Suprapubic skin (tissue), 4 donors: ENCODE results near the gene UFSP1. TPM values are rescaled to one million over a fixed set of nuclear protein-coding genes. Genes with fewer than 3 reads are reported as not detected.
"Not testable (repeated sequence)": the region's sequence is repeated elsewhere in the genome, so short reads cannot be mapped to it uniquely, and the experiment has no call there.

Experiments
- DNase-seq, 2 donors: peaks; one replicate each; pipeline ENCODE4 v3.0.0-alpha.2; 2019; ENCODE audit warnings: low spot score in 2 of 2
- H3K27ac ChIP-seq: fragments of 200-600 bp; sonication (generic); one replicate; pipeline ENCODE4 v1.5.1; 2019
- H3K27me3 ChIP-seq: fragments of 200-600 bp; sonication (generic); one replicate; pipeline ENCODE4 v1.5.1; 2019
- H3K36me3 ChIP-seq: fragments of 200-600 bp; sonication (generic); one replicate; pipeline ENCODE4 v1.5.1; 2019
- H3K4me1 ChIP-seq: fragments of 200-600 bp; sonication (generic); one replicate; pipeline ENCODE4 v1.5.1; 2019
- H3K4me3 ChIP-seq: fragments of 200-600 bp; sonication (generic); one replicate; pipeline ENCODE4 v1.5.1; 2019; ENCODE audit warnings: mild to moderate bottlenecking
- H3K9me3 ChIP-seq: fragments of 200-600 bp; sonication (generic); one replicate; pipeline ENCODE4 v1.5.1; 2019
- EP300 ChIP-seq: sonication (generic); formaldehyde crosslinking; IDR thresholded peaks from one replicate; pipeline ENCODE4 v1.6.1; 2017; ENCODE audit warnings: antibody characterized with exemption
- POLR2A ChIP-seq, 2 donors: fragments of 450-650 bp; IDR thresholded peaks; one replicate each; pipeline ENCODE4 v1.6.1; 2017; ENCODE audit warnings: antibody characterized with exemption in 2 of 2, mild to moderate bottlenecking in 2 of 2, moderate library complexity in 2 of 2
- POLR2AphosphoS5 ChIP-seq, 3 donors: sonication (generic); formaldehyde crosslinking; IDR thresholded peaks; one replicate each; pipeline ENCODE4 v1.6.1; 2017; ENCODE audit warnings: antibody characterized with exemption in 3 of 3
- WGBS: methylation state at CpG from one replicate; pipeline ENCODE4 v1.1.5; 2018; 5-methylcytosine and 5-hydroxymethylcytosine counted together
- total RNA-seq, 4 donors: library from RNA; depleted of rRNA; stranded (reverse); fragments of >200 nt; gene quantifications; one replicate each; pipeline ENCODE4 v1.1.0, GENCODE V29; 2016
- TF ChIP-seq, protein P1 (sequence below), 2 donors: fragments of 200-600 bp in 1 of 2; fragments of 450-650 bp in 1 of 2; sonication (generic) in 1 of 2; IDR thresholded peaks; one replicate each; pipeline ENCODE4 v1.5.1; 2016 to 2019; ENCODE audit warnings: antibody characterized with exemption in 2 of 2, mild to moderate bottlenecking in 1 of 2, moderate library complexity in 1 of 2

Gene UFSP1
- total RNA-seq, 4 donors from 2014 or later: 1.1 to 2.3 (median 1.7) TPM

DNA sequence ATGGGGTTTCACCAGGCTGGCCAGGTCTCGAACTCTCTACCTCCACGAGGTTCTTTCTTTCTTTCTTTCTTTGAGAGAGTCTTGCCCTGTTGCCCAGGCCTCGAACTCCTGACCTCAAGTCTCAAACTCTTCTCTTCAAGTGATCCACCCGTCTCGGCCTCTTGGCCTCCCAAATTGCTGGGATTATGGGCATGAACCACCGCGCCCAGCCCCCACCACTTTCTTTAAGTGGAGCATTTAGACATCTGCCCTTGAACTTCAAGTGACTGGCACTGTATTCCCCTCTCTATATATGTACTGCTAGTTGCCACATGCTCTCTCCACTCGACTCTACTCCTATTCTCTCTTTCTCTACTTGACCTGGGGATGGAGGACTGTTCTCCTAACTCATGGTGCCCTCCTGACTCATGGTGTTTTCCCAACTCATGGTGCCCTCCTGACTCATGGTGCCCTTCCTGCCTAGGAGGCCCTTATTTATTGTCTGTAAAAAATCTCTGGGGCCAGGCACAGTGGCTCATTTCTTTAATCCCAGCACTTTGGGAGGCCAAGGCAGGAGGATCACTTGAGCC, 25.4 kb upstream of the UFSP1 start:
- 81% methylated on average over 8 of the region's 8 CpGs for WGBS
- no peak for TF ChIP-seq EP300
- TF ChIP-seq POLR2AphosphoS5 (IDR thresholded peaks at IDR 0.05): no peak
- TF ChIP-seq, protein P1, sequence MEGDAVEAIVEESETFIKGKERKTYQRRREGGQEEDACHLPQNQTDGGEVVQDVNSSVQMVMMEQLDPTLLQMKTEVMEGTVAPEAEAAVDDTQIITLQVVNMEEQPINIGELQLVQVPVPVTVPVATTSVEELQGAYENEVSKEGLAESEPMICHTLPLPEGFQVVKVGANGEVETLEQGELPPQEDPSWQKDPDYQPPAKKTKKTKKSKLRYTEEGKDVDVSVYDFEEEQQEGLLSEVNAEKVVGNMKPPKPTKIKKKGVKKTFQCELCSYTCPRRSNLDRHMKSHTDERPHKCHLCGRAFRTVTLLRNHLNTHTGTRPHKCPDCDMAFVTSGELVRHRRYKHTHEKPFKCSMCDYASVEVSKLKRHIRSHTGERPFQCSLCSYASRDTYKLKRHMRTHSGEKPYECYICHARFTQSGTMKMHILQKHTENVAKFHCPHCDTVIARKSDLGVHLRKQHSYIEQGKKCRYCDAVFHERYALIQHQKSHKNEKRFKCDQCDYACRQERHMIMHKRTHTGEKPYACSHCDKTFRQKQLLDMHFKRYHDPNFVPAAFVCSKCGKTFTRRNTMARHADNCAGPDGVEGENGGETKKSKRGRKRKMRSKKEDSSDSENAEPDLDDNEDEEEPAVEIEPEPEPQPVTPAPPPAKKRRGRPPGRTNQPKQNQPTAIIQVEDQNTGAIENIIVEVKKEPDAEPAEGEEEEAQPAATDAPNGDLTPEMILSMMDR (IDR thresholded peaks at IDR 0.05): no peak
- TF ChIP-seq POLR2A (IDR thresholded peaks at IDR 0.05): no peak
- H3K27me3 ChIP-seq: no peaks in the 10 kb centered on the region
- H3K4me3 ChIP-seq: no peak overlapping the region
- DNase-seq: no peak
- H3K36me3 ChIP-seq: no peaks in the 10 kb centered on the region
- H3K9me3 ChIP-seq: no peaks in the 10 kb centered on the region
- H3K4me1 ChIP-seq: no peaks in the 10 kb centered on the region
- H3K27ac ChIP-seq: no peak overlapping the region

DNA sequence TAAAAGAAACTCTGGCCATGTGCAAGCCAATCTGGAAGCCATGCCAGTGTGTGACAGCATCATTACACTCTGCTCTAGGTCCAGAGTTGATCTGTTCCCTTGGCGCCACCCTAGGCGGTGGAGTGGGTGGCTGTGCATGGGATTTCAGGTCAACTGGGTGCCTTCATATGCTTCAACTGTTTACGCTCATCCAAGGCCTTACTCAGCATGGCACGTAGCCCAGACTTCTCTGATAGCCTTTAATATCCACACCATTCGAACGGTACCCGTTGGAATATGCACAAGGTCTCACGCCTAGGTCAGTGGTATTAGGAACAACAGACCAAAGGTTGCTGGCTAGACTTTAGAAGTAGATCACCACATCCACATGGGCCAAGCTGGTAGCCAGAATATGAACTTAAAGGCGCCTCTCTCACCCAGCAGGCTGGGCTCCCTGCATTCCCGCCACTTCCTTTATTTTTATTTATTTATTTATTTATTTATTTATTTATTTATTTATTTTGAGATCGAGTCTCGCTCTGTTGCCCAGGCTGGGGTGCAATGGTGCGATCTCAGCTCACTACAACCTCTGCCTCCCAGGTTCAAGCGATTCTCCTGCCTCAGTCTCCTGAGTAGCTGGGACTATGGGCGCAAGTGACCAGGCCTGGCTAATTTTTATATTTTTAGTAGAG, 24.8 kb upstream of the UFSP1 start:
- WGBS: 87% methylated on average over 15 of the region's 15 CpGs
- TF ChIP-seq, protein P1 (IDR thresholded peaks at IDR 0.05): no peak
- TF ChIP-seq POLR2A (IDR thresholded peaks at IDR 0.05) (no peak), POLR2AphosphoS5 (IDR thresholded peaks at IDR 0.05) (no peak), EP300 (no peak)

DNA sequence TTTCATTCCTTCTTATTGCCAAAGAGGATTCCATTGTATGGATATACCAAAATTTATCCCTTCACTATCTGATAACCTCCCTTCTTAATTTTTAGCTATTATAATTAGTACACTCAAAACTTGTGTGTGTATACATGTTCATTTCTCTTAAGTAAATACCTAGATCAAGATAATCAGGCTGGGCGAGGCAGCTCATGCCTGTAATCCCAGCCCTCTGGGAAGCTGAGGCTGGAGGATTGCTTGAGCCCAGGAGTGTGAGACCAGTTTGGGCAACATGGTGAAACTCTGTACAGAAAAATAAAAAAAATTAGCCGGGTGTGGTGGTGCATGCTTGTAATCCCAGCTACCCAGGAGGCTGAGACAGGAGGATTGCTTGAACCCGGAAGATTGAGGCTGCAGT, 22.0 kb upstream of the UFSP1 start:
- Histone ChIP-seq H3K4me3 (no peak overlapping the region), H3K27me3 (no peaks in the 10 kb centered on the region), H3K36me3 (no peaks in the 10 kb centered on the region), H3K9me3 (no peaks in the 10 kb centered on the region), H3K27ac (no peak overlapping the region), H3K4me1 (no peaks in the 10 kb centered on the region)
- TF ChIP-seq POLR2A (IDR thresholded peaks at IDR 0.05) (no peak), EP300 (no peak), POLR2AphosphoS5 (IDR thresholded peaks at IDR 0.05) (no peak)
- TF ChIP-seq, protein P1 (IDR thresholded peaks at IDR 0.05): no peak
- 84% methylated on average over 3 of the region's 3 CpGs for WGBS
- no peak for DNase-seq

More for the DNA sequence above, 24.8 kb upstream of the UFSP1 start:
- H3K27ac ChIP-seq: no peak overlapping the region
- H3K4me3 ChIP-seq: no peak overlapping the region
- no peaks in the 10 kb centered on the region for H3K27me3 ChIP-seq
- H3K36me3 ChIP-seq: no peaks in the 10 kb centered on the region
- no peaks in the 10 kb centered on the region for H3K9me3 ChIP-seq
- DNase-seq: no peak
- no peaks in the 10 kb centered on the region for H3K4me1 ChIP-seq

DNA sequence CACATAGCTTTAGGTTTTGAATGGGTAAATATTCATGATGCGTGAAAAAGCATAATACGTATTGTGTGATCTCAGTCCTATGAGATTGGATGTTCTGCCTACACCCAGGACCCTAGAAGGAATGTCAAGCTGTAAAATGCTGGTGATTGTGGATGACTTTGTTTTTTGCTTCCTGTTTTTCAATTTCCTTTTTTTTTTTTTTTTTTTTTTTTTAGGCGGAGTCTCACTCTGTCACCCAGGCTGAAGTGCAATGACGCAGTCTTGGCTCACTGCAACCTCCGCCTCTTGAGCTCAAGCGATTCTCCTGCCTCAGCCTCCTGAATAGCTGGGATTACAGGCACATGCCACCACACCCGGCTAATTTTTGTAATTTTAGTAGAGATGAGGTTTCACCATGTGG, 20.9 kb upstream of the UFSP1 start:
- not testable (repeated sequence) for H3K9me3 ChIP-seq, H3K4me1 ChIP-seq, H3K36me3 ChIP-seq, H3K27me3 ChIP-seq, H3K27ac ChIP-seq, DNase-seq, H3K4me3 ChIP-seq
- WGBS: 75% methylated on average over 7 of the region's 7 CpGs

DNA sequence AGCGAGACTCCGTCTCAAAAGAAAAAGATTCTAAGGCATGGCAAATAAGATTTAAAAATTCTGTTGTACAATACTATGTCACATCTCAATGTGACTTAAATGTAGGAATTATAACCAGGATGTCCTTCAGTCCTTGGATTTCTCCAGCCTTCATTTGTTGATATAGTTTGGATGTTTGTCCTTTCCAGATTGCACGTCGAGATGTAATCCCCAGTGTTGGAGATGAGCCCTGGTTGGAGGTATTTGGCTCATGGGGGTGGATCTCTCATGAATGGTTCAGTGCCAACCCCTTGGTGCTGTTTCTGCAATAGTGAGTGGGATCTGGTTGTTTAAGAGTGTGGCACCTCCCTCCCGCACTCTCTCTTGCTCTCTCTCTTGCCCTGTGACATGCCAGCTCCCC, 19.0 kb upstream of the UFSP1 start:
- no peak overlapping the region for H3K27ac ChIP-seq

More for the DNA sequence above, 19.0 kb upstream of the UFSP1 start:
- no peaks in the 10 kb centered on the region for H3K36me3 ChIP-seq
- no peaks in the 10 kb centered on the region for H3K27me3 ChIP-seq
- H3K4me1 ChIP-seq: no peaks in the 10 kb centered on the region
- 100% methylated on average over 5 of the region's 5 CpGs for WGBS
- DNase-seq: no peak
- H3K9me3 ChIP-seq: no peaks in the 10 kb centered on the region
- TF ChIP-seq POLR2AphosphoS5 (IDR thresholded peaks at IDR 0.05): no peak
- no peak for TF ChIP-seq POLR2A (IDR thresholded peaks at IDR 0.05)
- TF ChIP-seq, protein P1 (IDR thresholded peaks at IDR 0.05): no peak
- TF ChIP-seq EP300: no peak
- H3K4me3 ChIP-seq: no peak overlapping the region
